HG03521 (cell line): Measurements from ENCODE around the gene CCDC178.

Experiments used
- ATAC-seq: cut with Tn5 transposase; IDR thresholded peaks from one replicate; pipeline ENCODE4 v1.9.1; 2021; ENCODE audit warnings: mild to moderate bottlenecking, moderate library complexity; ENCODE audit not compliant: unreplicated experiment

Gene CCDC178

GRCh38 chr18:33135951-33136660 is 304.4 kb downstream of the CCDC178 start:
- no peak for ATAC-seq

DNA sequence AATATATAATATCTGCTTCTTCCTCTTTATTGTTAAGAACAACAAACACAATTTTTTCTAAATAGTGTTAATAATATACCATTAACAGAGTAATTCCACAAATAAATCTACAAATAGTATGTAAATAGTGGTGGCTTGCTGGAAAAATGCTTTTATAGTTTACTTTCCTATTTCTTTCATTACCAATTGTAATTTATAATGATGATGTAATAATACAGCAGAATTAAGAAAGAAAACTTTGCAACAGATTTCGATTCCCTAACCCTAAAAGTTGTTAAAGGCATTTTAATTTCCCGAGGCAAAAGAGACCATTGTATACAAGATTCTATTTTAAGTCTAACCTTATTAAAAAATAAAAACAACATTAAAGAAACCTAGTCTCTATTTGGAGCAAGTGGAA is 307.9 kb downstream of the CCDC178 start:
- no peak for ATAC-seq

- no peak for ATAC-seq
Observed at GRCh38 chr18:33128581-33128980, 311.9 kb downstream of the CCDC178 start.

DNA sequence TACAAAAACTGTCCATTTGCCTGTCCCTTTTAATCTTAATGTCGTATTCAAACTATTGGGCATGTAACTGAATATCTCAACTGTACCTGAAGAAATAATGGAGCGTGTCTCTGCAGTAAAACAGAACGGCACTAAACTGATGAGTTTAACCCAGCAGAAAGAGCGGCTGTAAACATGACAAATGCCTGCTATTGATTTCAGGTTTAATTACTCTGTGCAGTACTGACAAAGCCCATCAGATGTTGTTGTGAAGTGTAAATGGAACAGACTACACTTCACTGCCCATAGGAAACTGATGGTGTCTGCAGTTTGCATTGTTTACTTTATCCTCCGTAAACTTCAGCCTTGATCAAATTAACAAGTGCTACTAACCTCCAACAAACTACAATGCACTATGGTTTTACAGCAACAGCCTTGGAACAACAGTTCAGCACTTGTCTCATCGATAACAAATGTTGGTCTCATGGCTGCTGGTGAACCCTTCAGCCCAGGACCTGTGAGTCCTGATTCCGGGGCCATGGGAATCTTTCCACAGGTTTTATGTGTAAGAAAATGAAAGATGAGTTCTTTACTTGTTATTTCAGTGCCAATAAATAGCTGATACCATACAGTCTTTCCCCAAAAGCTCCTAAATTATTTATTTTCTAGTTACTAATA is 316.5 kb downstream of the CCDC178 start:
- ATAC-seq, result no peak

DNA sequence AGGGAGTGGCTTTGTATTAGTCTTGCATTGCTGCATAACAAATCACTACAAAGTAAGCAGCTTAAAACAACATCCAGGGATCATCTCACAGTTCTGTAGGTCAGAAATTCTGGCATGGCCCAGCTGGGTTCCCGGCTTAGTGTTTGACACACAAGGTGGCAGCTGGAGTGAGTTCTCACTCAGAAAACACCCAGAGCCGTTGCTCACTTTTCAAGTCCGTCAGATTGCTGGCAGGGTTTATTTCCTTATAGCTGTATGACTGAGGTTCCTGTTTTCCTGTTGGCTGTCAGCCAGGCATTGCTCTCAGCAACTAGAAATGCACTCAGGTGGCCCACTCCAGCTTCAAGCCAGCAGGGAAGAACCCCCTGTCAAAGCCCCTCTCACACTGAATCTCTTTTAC is 324.1 kb downstream of the CCDC178 start:
- ATAC-seq, result no peak

DNA sequence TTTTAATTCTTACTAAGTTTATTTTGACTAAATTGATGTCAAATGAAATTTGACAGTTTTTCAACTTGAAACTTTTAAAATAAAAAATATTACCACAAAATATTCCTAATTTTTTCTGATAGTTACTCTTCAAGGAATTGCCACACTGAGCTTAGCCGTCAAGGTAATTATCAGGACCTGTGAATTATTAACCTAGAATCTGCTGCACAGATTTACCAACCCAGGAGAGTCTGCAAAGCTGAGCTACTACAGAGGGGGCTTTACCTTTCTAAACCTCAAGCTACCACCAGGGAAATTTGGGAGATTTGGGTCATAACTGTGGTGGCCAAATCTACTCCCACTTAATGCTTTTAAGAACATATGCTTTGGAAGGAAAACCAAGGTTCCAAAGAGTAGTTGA is 324.6 kb downstream of the CCDC178 start:
- ATAC-seq, result no peak

GRCh38 chr18:33115476-33115875 is 325.0 kb downstream of the CCDC178 start:
- ATAC-seq, result no peak

DNA sequence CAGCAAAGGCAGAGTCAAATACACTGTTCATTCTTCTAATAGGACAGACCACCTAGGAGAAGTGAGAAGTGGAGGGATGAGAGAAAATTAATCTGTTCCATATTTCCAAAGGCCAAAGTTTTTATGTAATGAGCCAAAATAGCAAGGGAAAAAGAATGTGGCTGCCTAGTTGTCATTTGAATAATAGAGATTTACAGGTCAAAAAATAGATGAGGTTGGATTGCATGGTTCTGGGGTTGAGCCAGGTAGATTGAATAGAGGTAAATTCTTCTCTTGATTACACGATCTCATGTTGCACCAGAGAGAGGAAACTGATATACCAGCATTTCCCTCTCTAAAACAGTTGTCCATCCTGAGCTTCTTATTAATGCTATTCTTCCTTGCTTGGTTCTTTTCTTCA is 325.8 kb downstream of the CCDC178 start:
- no peak for ATAC-seq

DNA sequence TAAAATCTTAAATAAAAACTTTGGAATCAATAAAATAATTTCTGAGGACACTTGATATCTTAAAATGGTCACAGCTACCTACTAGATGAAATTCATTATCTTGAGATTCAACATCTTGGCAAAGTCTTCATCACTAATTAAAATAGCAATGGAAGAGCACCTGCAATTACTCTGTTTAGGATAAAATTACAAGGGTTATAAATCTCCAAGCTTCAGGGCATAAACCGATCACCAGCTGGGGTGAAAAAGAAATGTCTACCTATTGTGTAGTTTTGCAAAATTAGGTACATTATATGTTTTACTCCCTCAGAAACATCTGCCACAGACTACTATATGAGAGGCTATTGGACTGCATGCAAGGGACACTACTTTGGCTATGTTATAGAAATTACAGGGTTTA is 327.1 kb downstream of the CCDC178 start:
- no peak for ATAC-seq

DNA sequence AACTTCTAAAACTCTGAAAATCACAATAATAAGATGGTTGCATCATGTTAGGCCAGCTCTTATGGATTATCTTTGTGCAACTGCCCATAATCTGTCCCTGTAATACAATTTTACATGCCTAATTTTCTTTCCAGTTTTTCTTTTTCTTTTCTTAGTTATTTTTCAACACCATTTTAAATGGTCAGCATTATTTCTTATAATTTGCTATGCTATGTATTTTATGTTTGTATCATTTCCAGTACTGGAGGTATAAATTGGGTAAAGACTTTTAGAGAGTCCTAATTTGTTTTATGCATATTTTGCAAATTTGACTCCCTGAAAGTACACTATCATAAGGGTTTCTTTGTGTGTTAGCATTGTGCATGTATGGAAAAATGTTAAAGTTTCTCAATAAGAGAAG is 333.0 kb downstream of the CCDC178 start:
- ATAC-seq, result no peak

DNA sequence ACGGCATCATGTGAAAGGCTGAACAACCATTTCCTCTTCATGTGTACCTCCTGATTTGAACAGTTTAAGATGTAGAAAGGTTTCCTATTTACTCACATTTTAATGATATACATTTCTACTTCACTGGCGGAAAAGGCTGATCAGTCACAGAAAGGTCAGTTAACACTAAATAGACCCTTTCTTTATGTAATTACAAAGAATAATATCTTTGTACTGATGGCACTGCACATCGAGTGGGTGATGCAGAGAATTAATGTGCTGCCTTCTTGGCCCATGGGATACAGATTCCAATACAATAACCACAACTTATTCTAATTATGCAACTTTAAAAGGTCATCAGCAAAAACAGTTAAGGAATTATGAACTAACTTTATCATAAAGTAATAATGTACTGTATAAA is 339.2 kb downstream of the CCDC178 start:
- no peak for ATAC-seq

- ATAC-seq, result no peak
Observed at GRCh38 chr18:33099626-33100025, 340.9 kb downstream of the CCDC178 start.

DNA sequence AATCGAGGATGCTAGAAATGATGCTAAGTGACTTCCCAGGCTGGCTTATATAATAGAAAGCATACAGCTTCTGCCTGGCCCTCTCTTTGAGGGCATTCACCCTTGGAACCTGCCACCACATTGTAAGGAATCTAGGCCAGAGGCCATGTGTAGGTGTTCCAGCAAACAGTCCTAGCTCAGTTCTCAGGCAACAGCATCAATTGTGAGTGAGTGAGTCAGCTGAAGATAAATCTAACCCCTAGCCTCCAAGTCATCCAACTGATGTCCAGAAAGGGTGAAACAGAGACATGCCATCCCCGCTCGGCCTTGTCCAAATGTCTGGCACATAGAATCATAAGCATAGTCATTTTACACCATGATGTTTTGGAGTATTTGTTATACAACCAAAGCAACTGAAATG is 343.4 kb downstream of the CCDC178 start:
- no peak for ATAC-seq

DNA sequence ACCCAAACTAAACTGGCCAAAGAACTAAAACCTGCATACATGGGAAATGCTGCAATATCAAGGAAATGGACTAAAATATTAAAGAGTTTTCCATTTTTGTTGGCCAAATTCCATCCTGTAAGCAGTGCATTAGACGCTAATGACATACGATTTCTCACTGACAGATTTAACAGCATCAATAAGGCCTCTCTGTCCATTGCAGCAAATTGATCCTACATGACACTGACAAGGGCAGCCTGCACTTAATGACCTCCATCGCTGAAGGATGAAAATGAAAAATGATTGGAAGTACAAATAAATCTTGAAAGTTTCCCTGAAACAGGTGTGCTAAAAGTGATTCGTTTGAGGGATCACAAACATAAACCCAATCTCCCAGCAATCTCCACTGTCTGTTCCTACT is 350.1 kb downstream of the CCDC178 start:
- no peak for ATAC-seq

DNA sequence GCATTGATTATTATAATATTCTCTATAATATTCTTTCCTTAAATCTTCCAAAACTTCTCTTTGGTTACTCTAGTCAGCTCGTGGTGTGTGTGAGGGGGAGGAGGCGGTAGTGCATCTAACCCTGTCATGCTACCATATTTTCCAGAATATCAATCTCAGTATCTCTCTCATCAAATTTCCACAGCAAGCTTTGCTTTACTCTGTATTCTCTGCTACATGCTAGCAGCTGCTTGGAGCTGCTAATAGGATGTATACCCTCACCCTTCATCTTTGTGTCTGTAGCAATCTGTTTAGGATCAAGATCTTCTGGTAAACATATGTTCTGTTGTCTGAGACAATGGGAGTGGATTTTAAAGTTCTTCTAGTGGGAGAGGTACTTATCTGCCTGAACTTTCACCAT is 363.9 kb downstream of the CCDC178 start:
- no peak for ATAC-seq

GRCh38 chr18:33074125-33074524 is 366.4 kb downstream of the CCDC178 start:
- no peak for ATAC-seq

- ATAC-seq, result no peak
Observed at GRCh38 chr18:33062834-33063364, 377.6 kb downstream of the CCDC178 start.

- ATAC-seq, result no peak
Observed at GRCh38 chr18:33052886-33053285, 387.6 kb downstream of the CCDC178 start.

GRCh38 chr18:33051407-33051806 is 389.1 kb downstream of the CCDC178 start:
- no peak for ATAC-seq

- no peak for ATAC-seq
Observed at GRCh38 chr18:33040213-33040612, 400.3 kb downstream of the CCDC178 start.

- no peak for ATAC-seq
Observed at GRCh38 chr18:33034945-33035344, 405.6 kb downstream of the CCDC178 start.

- ATAC-seq, result no peak
Observed at GRCh38 chr18:33034212-33034611, 406.3 kb downstream of the CCDC178 start.

GRCh38 chr18:33022370-33022769 is 418.2 kb downstream of the CCDC178 start:
- ATAC-seq, result no peak
